Umbilical cord (tissue), 2 donors: ENCODE results near the gene IRF3. TPM values are rescaled to one million over a fixed set of nuclear protein-coding genes. Genes with fewer than 3 reads are reported as not detected.
"Not testable (repeated sequence)": the region's sequence is repeated elsewhere in the genome, so short reads cannot be mapped to it uniquely, and the experiment has no call there.

Source experiments
- DNase-seq: peaks from one replicate; pipeline ENCODE4 v3.0.0-alpha.2; 2015; ENCODE audit warnings: low spot score
- total RNA-seq: library from RNA; depleted of rRNA; stranded (reverse); fragments of >200 nt; gene quantifications from one replicate; pipeline ENCODE4 v1.2.3, GENCODE V29; 2014; ENCODE audit warnings: low replicate concordance; ENCODE audit not compliant: insufficient read depth

IRF3 gene
- total RNA-seq, 1 donor from 2014 or later = 102 TPM

GRCh38 chr19:49624967-49625910 lies 40.4 kb downstream of the IRF3 start:
- no peak for DNase-seq

- DNase-seq = not testable (repeated sequence)
These were observed 47.8 kb downstream of the IRF3 start for GRCh38 chr19:49617860-49618259.

DNA sequence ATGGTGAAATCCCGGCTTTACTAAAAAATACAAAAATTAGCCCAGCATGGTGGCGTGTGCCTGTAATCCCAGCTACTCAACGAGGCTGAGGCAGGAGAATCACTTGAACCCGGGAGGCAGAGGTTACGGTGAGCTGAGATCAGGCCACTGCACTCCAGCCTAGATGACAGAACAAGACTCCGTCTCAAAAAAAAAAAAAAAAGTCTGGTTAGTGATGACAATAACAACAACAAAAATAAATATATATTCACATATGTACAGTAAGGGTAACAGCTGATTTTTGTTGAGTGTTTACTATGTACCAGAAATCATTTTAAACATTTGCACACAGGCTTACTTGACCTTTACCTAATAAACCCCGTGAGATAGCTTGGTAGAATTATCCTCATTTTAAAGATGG lies 48.7 kb downstream of the IRF3 start:
- no peak for DNase-seq

DNA sequence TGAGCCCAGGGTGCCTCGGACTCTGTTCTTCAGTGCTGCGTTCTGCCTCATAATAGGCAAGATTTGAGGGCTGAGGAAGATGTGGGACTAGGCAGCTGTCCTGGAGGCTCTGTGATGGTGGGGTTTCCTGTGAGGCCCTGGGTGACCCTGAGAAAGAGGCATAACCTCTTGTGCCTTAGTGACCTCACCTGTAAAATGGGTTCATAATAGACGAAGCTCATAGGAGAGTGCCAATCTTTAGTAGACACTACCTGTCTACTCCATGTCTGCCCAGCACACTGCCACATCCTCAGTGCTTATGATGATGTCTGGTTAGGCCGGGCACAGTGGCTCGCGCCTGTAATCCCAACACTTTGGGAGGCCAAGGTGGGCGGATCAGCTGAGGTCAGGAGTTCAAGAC lies 49.1 kb downstream of the IRF3 start:
- DNase-seq = no peak

GRCh38 chr19:49615861-49616260 lies 49.8 kb downstream of the IRF3 start:
- no peak for DNase-seq

DNA sequence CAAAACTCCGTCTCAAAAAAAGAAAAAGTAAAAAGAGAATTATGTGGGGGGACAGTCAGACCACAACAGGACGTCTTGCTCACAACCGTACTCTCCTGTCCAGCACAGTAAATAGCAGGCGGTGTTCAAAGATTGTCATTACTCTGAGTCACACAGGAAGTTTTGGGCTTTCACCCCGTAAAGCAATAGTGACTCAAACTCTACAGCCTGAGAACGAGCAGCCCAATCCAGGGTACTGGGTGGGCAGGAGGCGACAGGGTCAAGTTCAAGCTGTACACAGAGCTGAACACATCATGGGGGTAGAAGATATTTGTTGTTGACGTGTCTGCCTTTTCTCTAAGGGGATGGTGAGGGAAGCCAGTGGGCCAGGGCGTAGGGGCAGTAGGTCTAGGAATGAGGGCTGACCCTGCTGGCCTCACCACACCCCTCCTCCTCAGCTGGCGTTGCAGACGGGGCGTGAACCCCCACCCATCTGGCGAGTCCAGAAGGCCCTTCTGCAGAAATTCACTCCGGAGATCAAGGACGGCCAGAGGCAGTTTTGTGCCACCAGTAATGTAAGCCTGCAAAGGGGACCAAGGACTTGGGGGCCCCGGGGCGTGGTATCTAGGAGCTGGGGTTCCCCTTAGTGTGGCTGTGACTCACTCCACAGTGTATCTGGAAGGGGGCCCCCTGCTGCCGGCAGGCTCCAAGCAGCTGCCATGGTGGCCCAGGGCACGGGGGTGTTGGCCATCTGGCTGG lies 51.4 kb downstream of the IRF3 start:
- DNase-seq = no peak

DNA sequence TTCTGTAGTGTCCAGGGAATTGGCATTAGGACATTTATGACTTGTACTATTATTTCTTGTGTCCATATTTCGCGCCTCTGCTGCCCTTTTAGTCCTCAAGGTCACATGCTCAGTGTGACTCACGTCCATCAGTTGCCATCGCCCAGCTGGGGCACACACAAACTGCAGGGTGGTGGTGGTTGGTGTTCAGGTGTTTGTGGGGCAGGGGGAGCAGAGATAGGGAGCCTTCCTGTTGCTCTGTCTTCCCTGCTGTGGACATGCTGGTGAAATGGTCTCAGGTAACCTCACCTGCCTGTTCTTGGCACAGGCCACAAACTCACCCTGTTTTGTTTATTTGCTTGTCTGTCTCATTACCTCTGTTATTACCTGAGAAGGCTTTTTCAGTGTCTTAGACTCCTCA lies 52.3 kb downstream of the IRF3 start:
- DNase-seq = no peak

Other genes starting within 250 kb of the IRF3 start
- not detected for gene PTH2, start 242.4 kb downstream of the IRF3 start, total RNA-seq
- not detected for gene GFY, start 240.5 kb downstream of the IRF3 start, total RNA-seq
- 0.72 TPM for gene SLC17A7, start 224.3 kb downstream of the IRF3 start, total RNA-seq
- 61.9 TPM for gene PIH1D1, start 214.0 kb downstream of the IRF3 start, total RNA-seq
- gene ALDH16A1, start 212.6 kb downstream of the IRF3 start, total RNA-seq = 18.3 TPM
- gene FLT3LG, start 191.6 kb downstream of the IRF3 start, total RNA-seq = 1.9 TPM
- gene RPL13A, start 178.2 kb downstream of the IRF3 start, total RNA-seq = 1,894 TPM
- 4,623 TPM for gene RPS11, start 169.4 kb downstream of the IRF3 start, total RNA-seq
- 121 TPM for gene FCGRT, start 153.2 kb downstream of the IRF3 start, total RNA-seq
- gene RCN3, start 137.9 kb downstream of the IRF3 start, total RNA-seq = 136 TPM
- gene NOSIP, start 85.3 kb downstream of the IRF3 start, total RNA-seq = 52.0 TPM
- not detected for gene PRRG2, start 84.5 kb downstream of the IRF3 start, total RNA-seq
- 1.9 TPM for gene PRR12, start 74.7 kb downstream of the IRF3 start, total RNA-seq
- 43.6 TPM for gene RRAS, start 25.7 kb downstream of the IRF3 start, total RNA-seq
- gene SCAF1, start 23.6 kb downstream of the IRF3 start, total RNA-seq = 7.9 TPM
- 0.96 TPM for gene BCL2L12, start 76 bp upstream of the IRF3 start, total RNA-seq
- gene PRMT1, start 11.4 kb upstream of the IRF3 start, total RNA-seq = 137 TPM
- gene ADM5, start 23.7 kb upstream of the IRF3 start, total RNA-seq = 1.9 TPM
- 4.3 TPM for gene CPT1C, start 25.3 kb upstream of the IRF3 start, total RNA-seq
- gene TSKS, start 97.4 kb upstream of the IRF3 start, total RNA-seq = not detected
- 39.2 TPM for gene AP2A1, start 101.1 kb upstream of the IRF3 start, total RNA-seq
- gene FUZ, start 147.4 kb upstream of the IRF3 start, total RNA-seq = 10.8 TPM
- gene MED25, start 152.4 kb upstream of the IRF3 start, total RNA-seq = 16.1 TPM
- gene PTOV1, start 185.3 kb upstream of the IRF3 start, total RNA-seq = 63.6 TPM
- gene PNKP, start 201.7 kb upstream of the IRF3 start, total RNA-seq = 31.5 TPM
- gene AKT1S1, start 211.5 kb upstream of the IRF3 start, total RNA-seq = 9.1 TPM
- gene TBC1D17, start 211.8 kb upstream of the IRF3 start, total RNA-seq = 4.1 TPM
- 1.4 TPM for gene IL4I1, start 231.0 kb upstream of the IRF3 start, total RNA-seq